Epithelial cell of esophagus (primary cell): ENCODE data around the gene ERP29.
"Not testable (repeated sequence)": the region's sequence is repeated elsewhere in the genome, so short reads cannot be mapped to it uniquely, and the experiment has no call there.

ENCODE experiments used
- DNase-seq: peaks from one replicate; pipeline ENCODE4 v3.0.0; 2010; ENCODE audit warnings: low read depth
- H3K4me3 ChIP-seq: 2 replicates; pipeline ENCODE4 v1.5.1; 2011; ENCODE audit warnings: mild to moderate bottlenecking, low read length, control low read depth
- CTCF ChIP-seq: IDR thresholded peaks from 2 replicates; pipeline ENCODE4 v1.5.1; 2011; ENCODE audit warnings: low read depth, mild to moderate bottlenecking, low read length, control low read depth, inconsistent platforms; ENCODE audit not compliant: insufficient read depth; ENCODE audit errors: missing control alignments

ERP29 gene

GRCh38 chr12:111993292-111994150 lies 19.7 kb upstream of the ERP29 start:
- no peak overlapping the region for H3K4me3 ChIP-seq
- TF ChIP-seq CTCF: no peak
- no peak for DNase-seq

GRCh38 chr12:111994211-111995111 lies 18.8 kb upstream of the ERP29 start:
- not testable (repeated sequence) for H3K4me3 ChIP-seq
- DNase-seq: peak; percentile 42

- DNase-seq: no peak
- no peak for TF ChIP-seq CTCF
- no peak overlapping the region for H3K4me3 ChIP-seq
Observed at GRCh38 chr12:111995782-111996480, 17.3 kb upstream of the ERP29 start.

- no peak for TF ChIP-seq CTCF
- no peak for DNase-seq
Observed at GRCh38 chr12:111997300-111997699, 15.9 kb upstream of the ERP29 start.

GRCh38 chr12:111998015-111998414 lies 15.2 kb upstream of the ERP29 start:
- H3K4me3 ChIP-seq: no peak overlapping the region
- TF ChIP-seq CTCF: no peak
- DNase-seq: no peak

More at GRCh38 chr12:111997300-111997699, 15.9 kb upstream of the ERP29 start:
- H3K4me3 ChIP-seq: no peak overlapping the region

- DNase-seq, H3K4me3 ChIP-seq: not testable (repeated sequence)
Observed at GRCh38 chr12:111999129-111999528, 14.1 kb upstream of the ERP29 start.

GRCh38 chr12:112000820-112001219 lies 12.4 kb upstream of the ERP29 start:
- TF ChIP-seq CTCF: no peak
- DNase-seq: no peak
- no peak overlapping the region for H3K4me3 ChIP-seq
